ENCODE data around the gene MAGEH1. TPM values are rescaled to one million over a fixed set of nuclear protein-coding genes. Genes with fewer than 3 reads are reported as not detected.
"Not testable (repeated sequence)": the region's sequence is repeated elsewhere in the genome, so short reads cannot be mapped to it uniquely, and the experiment has no call there.

Gene MAGEH1
- total and polyA plus RNA-seq, 2 donors from 2014 or later: 23.7 to 47.3 TPM

GRCh38 chrX:55452833-55453124, 852 bp downstream of the MAGEH1 start:
- Histone ChIP-seq H3K9ac (ENCODE audit: low read length in 3 of 3) (peak overlapping the region; percentile 10 to 74 (median 38)), H3K27ac (ENCODE audit: low read depth in 2 of 2, low read length in 2 of 2) (no peak overlapping the region)
- no peak for FAIRE-seq

GRCh38 chrX:55455708-55456107, 3.8 kb downstream of the MAGEH1 start:
- H3K4me1 ChIP-seq (ENCODE audit: control insufficient read depth in 2 of 3, insufficient read depth in 2 of 3, low read depth in 1 of 3, low read length in 3 of 3); intact Hi-C loops (cut with DNase I); H3K9ac ChIP-seq (ENCODE audit: low read length in 3 of 3); H3K27ac ChIP-seq (ENCODE audit: low read depth in 2 of 2, low read length in 2 of 2); FAIRE-seq; DNase-seq; H3K36me3 ChIP-seq (ENCODE audit: control insufficient read depth in 2 of 3, insufficient read depth in 3 of 3, low read length in 3 of 3); H3K27me3 ChIP-seq (ENCODE audit: control insufficient read depth, insufficient read depth, low read length); H3K9me3 ChIP-seq (ENCODE audit: control insufficient read depth in 2 of 3, insufficient read depth in 1 of 3, low read length in 3 of 3); H3K4me3 ChIP-seq (ENCODE audit: low read length in 3 of 3): not testable (repeated sequence)

More at GRCh38 chrX:55452833-55453124, 852 bp downstream of the MAGEH1 start:
- no peaks in the 10 kb centered on the region for H3K9me3 ChIP-seq (ENCODE audit: control insufficient read depth in 2 of 3, insufficient read depth in 1 of 3, low read length in 3 of 3)
- H3K4me3 ChIP-seq (ENCODE audit: low read length in 3 of 3): peak overlapping the region; percentile 83 to 86 (median 84)
- H3K27me3 ChIP-seq (ENCODE audit: control insufficient read depth, insufficient read depth, low read length): no peaks in the 10 kb centered on the region
- DNase-seq: peak in 1 of 5 donors; percentile 25
- intact Hi-C loops (cut with DNase I): no loop called here
- peaks cover 0 to 4% (median 2%) of the 10 kb centered on the region in 3 donors for H3K4me1 ChIP-seq (ENCODE audit: control insufficient read depth in 2 of 3, insufficient read depth in 2 of 3, low read depth in 1 of 3, low read length in 3 of 3)
- TF ChIP-seq CTCF (IDR thresholded peaks at IDR 0.05; ENCODE audit: borderline replicate concordance, extremely low read depth, insufficient read depth): no peak
- H3K36me3 ChIP-seq (ENCODE audit: control insufficient read depth in 2 of 3, insufficient read depth in 3 of 3, low read length in 3 of 3): no peaks in the 10 kb centered on the region

- H3K9ac ChIP-seq (ENCODE audit: low read length in 3 of 3); H3K27ac ChIP-seq (ENCODE audit: low read depth in 2 of 2, low read length in 2 of 2); H3K9me3 ChIP-seq (ENCODE audit: control insufficient read depth in 2 of 3, insufficient read depth in 1 of 3, low read length in 3 of 3); H3K4me3 ChIP-seq (ENCODE audit: low read length in 3 of 3); DNase-seq; intact Hi-C loops (cut with DNase I); H3K36me3 ChIP-seq (ENCODE audit: control insufficient read depth in 2 of 3, insufficient read depth in 3 of 3, low read length in 3 of 3); H3K4me1 ChIP-seq (ENCODE audit: control insufficient read depth in 2 of 3, insufficient read depth in 2 of 3, low read depth in 1 of 3, low read length in 3 of 3); FAIRE-seq; H3K27me3 ChIP-seq (ENCODE audit: control insufficient read depth, insufficient read depth, low read length): not testable (repeated sequence)
These were observed 7.5 kb downstream of the MAGEH1 start for GRCh38 chrX:55459426-55459825.

GRCh38 chrX:55459926-55460325, 8.0 kb downstream of the MAGEH1 start:
- H3K36me3 ChIP-seq (ENCODE audit: control insufficient read depth in 2 of 3, insufficient read depth in 3 of 3, low read length in 3 of 3); DNase-seq; intact Hi-C loops (cut with DNase I); H3K4me3 ChIP-seq (ENCODE audit: low read length in 3 of 3); H3K27ac ChIP-seq (ENCODE audit: low read depth in 2 of 2, low read length in 2 of 2); FAIRE-seq; H3K9me3 ChIP-seq (ENCODE audit: control insufficient read depth in 2 of 3, insufficient read depth in 1 of 3, low read length in 3 of 3); H3K27me3 ChIP-seq (ENCODE audit: control insufficient read depth, insufficient read depth, low read length); H3K4me1 ChIP-seq (ENCODE audit: control insufficient read depth in 2 of 3, insufficient read depth in 2 of 3, low read depth in 1 of 3, low read length in 3 of 3); H3K9ac ChIP-seq (ENCODE audit: low read length in 3 of 3): not testable (repeated sequence)

- H3K4me3 ChIP-seq (ENCODE audit: low read length in 3 of 3); intact Hi-C loops (cut with DNase I); H3K27ac ChIP-seq (ENCODE audit: low read depth in 2 of 2, low read length in 2 of 2); H3K27me3 ChIP-seq (ENCODE audit: control insufficient read depth, insufficient read depth, low read length); FAIRE-seq; H3K9me3 ChIP-seq (ENCODE audit: control insufficient read depth in 2 of 3, insufficient read depth in 1 of 3, low read length in 3 of 3); H3K36me3 ChIP-seq (ENCODE audit: control insufficient read depth in 2 of 3, insufficient read depth in 3 of 3, low read length in 3 of 3); DNase-seq; H3K9ac ChIP-seq (ENCODE audit: low read length in 3 of 3); H3K4me1 ChIP-seq (ENCODE audit: control insufficient read depth in 2 of 3, insufficient read depth in 2 of 3, low read depth in 1 of 3, low read length in 3 of 3): not testable (repeated sequence)
These were observed 12.1 kb downstream of the MAGEH1 start for GRCh38 chrX:55464050-55464449.

- H3K9me3 ChIP-seq (ENCODE audit: control insufficient read depth in 2 of 3, insufficient read depth in 1 of 3, low read length in 3 of 3); H3K36me3 ChIP-seq (ENCODE audit: control insufficient read depth in 2 of 3, insufficient read depth in 3 of 3, low read length in 3 of 3); DNase-seq; FAIRE-seq; H3K9ac ChIP-seq (ENCODE audit: low read length in 3 of 3); intact Hi-C loops (cut with DNase I); H3K27me3 ChIP-seq (ENCODE audit: control insufficient read depth, insufficient read depth, low read length); H3K4me1 ChIP-seq (ENCODE audit: control insufficient read depth in 2 of 3, insufficient read depth in 2 of 3, low read depth in 1 of 3, low read length in 3 of 3); H3K27ac ChIP-seq (ENCODE audit: low read depth in 2 of 2, low read length in 2 of 2); H3K4me3 ChIP-seq (ENCODE audit: low read length in 3 of 3): not testable (repeated sequence)
These were observed 13.2 kb downstream of the MAGEH1 start for GRCh38 chrX:55465108-55465507.

- H3K4me1 ChIP-seq (ENCODE audit: control insufficient read depth in 2 of 3, insufficient read depth in 2 of 3, low read depth in 1 of 3, low read length in 3 of 3); DNase-seq; H3K9ac ChIP-seq (ENCODE audit: low read length in 3 of 3); H3K36me3 ChIP-seq (ENCODE audit: control insufficient read depth in 2 of 3, insufficient read depth in 3 of 3, low read length in 3 of 3); H3K27me3 ChIP-seq (ENCODE audit: control insufficient read depth, insufficient read depth, low read length); H3K27ac ChIP-seq (ENCODE audit: low read depth in 2 of 2, low read length in 2 of 2); intact Hi-C loops (cut with DNase I); H3K9me3 ChIP-seq (ENCODE audit: control insufficient read depth in 2 of 3, insufficient read depth in 1 of 3, low read length in 3 of 3); H3K4me3 ChIP-seq (ENCODE audit: low read length in 3 of 3): not testable (repeated sequence)
- FAIRE-seq: peak; percentile 91
These were observed 13.9 kb downstream of the MAGEH1 start for GRCh38 chrX:55465791-55466190.

- H3K4me1 ChIP-seq (ENCODE audit: control insufficient read depth in 2 of 3, insufficient read depth in 2 of 3, low read depth in 1 of 3, low read length in 3 of 3); FAIRE-seq; H3K4me3 ChIP-seq (ENCODE audit: low read length in 3 of 3); H3K36me3 ChIP-seq (ENCODE audit: control insufficient read depth in 2 of 3, insufficient read depth in 3 of 3, low read length in 3 of 3); H3K27ac ChIP-seq (ENCODE audit: low read depth in 2 of 2, low read length in 2 of 2); DNase-seq; intact Hi-C loops (cut with DNase I); H3K27me3 ChIP-seq (ENCODE audit: control insufficient read depth, insufficient read depth, low read length); H3K9me3 ChIP-seq (ENCODE audit: control insufficient read depth in 2 of 3, insufficient read depth in 1 of 3, low read length in 3 of 3); H3K9ac ChIP-seq (ENCODE audit: low read length in 3 of 3): not testable (repeated sequence)
These were observed 28.0 kb downstream of the MAGEH1 start for GRCh38 chrX:55479956-55480355.

Data from kidney (tissue), 14 donors.